ACC112 (cell line): ENCODE results near the gene PET100.

Source experiments
- H2AFZ ChIP-seq: fragments of 200-600 bp; sonication (generic); one replicate; pipeline ENCODE4 v1.6.0; 2017; ENCODE audit warnings: antibody characterized with exemption, low read length; ENCODE audit not compliant: unreplicated experiment
- H3K27ac ChIP-seq: fragments of 200-600 bp; sonication (generic); 2 replicates; pipeline ENCODE4 v1.5.1; 2014; ENCODE audit warnings: low read depth, mild to moderate bottlenecking, antibody characterized with exemption, low read length, moderate library complexity
- H3K27me3 ChIP-seq: fragments of 200-600 bp; sonication (generic); 2 replicates; pipeline ENCODE4 v1.6.1; 2014; ENCODE audit warnings: mild to moderate bottlenecking, antibody characterized with exemption, low read length, moderate library complexity, mixed read lengths; ENCODE audit not compliant: insufficient read depth
- H3K36me3 ChIP-seq: fragments of 200-600 bp; sonication (generic); 2 replicates; pipeline ENCODE4 v1.6.1; 2016; ENCODE audit warnings: mild to moderate bottlenecking, antibody characterized with exemption, low read length, moderate library complexity, mixed read lengths; ENCODE audit not compliant: insufficient read depth
- H3K4me1 ChIP-seq: fragments of 200-600 bp; sonication (generic); one replicate; pipeline ENCODE4 v1.6.1; 2016; ENCODE audit warnings: low read length, mixed read lengths; ENCODE audit not compliant: insufficient read depth, unreplicated experiment, control insufficient read depth
- H3K4me3 ChIP-seq: fragments of 200-600 bp; sonication (generic); 2 replicates; pipeline ENCODE4 v1.5.1; 2014; ENCODE audit warnings: mild to moderate bottlenecking, low read depth, low read length
- H3K79me2 ChIP-seq: fragments of 200-600 bp; sonication (generic); one replicate; pipeline ENCODE4 v1.6.0; 2016; ENCODE audit warnings: low read length; ENCODE audit not compliant: control insufficient read depth, unreplicated experiment, insufficient read depth

The PET100 gene

DNA sequence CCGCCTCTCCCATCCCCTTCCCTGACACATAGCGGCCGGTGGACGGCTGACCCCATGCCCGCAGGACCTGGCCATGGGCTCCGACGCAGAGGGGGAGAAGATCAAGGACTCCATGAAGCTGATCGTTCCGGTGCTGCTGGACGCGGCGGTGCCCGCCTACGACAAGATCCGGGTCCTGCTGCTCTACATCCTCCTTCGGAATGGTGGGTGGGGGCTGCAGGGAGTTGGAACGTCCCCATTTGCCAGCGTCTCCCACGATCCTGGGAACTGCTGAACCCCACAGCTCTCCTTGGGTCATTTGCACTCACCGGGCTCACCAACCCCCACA is 14.9 kb downstream of the PET100 start:
- Histone ChIP-seq H3K27ac (no peak overlapping the region), H3K4me1 (no peaks in the 10 kb centered on the region), H2AFZ (no peak overlapping the region), H3K4me3 (no peak overlapping the region), H3K79me2 (no peaks in the 10 kb centered on the region), H3K36me3 (no peaks in the 10 kb centered on the region), H3K27me3 (no peaks in the 10 kb centered on the region)

DNA sequence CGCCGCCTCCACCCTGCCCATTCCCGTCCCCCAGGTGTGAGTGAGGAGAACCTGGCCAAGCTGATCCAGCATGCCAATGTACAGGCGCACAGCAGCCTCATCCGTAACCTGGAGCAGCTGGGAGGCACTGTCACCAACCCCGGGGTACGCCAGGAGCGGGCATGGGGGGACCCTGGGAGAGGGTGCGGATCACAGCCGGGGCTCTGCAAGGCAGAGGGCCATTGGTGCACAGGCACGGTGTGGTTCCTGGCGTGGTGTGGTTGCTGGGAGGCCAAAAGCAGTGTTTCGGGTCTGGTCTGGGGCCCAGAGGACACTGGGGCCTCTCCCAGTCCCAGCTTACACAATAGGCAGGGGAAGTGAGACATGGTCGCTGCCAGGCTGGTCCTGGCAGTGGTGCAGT is 15.6 kb downstream of the PET100 start:
- Histone ChIP-seq H3K27me3 (no peaks in the 10 kb centered on the region), H3K79me2 (no peaks in the 10 kb centered on the region), H3K36me3 (no peaks in the 10 kb centered on the region), H3K4me3 (no peak overlapping the region), H3K27ac (no peak overlapping the region), H3K4me1 (no peaks in the 10 kb centered on the region), H2AFZ (no peak overlapping the region)

DNA sequence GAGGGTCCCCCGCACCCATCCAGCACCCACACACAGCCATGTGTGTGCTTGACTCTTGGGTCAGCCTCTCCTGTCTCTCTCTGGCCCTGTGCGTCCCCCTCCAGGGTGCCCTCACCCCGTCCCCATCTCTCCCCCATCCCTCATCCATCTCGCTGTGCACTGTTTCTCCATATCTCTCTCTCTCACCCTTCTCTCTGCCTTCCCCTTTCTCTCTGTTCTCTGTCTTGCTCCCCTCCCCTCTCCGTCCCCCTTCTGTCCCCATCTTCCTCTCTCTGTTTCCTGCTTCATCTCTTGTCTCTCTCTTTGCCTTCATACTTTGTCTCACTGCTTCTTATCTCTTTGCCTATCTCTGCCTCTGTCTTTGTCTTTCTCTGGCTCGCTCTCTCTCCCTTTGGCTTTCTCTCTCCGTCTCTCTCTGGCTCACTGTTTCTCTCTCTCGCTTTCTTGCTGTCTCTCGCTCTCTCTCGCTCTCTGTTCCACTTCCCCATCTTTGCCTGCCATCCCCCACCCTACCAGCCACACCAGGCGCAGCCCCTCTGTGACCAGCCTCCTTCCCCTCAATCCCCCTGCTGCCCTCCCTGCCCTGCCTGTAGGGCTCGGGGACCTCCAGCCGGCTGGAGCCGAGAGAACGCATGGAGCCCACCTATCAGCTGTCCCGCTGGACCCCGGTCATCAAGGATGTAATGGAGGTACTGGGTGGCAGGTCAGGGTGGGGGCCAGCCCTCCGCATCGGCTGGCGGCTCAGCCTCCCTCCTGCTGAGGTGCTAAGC is 16.2 kb downstream of the PET100 start:
- H3K36me3 ChIP-seq = no peaks in the 10 kb centered on the region
- H3K27ac ChIP-seq = no peak overlapping the region
- no peak overlapping the region for H3K4me3 ChIP-seq
- H3K79me2 ChIP-seq = no peaks in the 10 kb centered on the region
- no peaks in the 10 kb centered on the region for H3K4me1 ChIP-seq
- H2AFZ ChIP-seq = no peak overlapping the region
- no peaks in the 10 kb centered on the region for H3K27me3 ChIP-seq

DNA sequence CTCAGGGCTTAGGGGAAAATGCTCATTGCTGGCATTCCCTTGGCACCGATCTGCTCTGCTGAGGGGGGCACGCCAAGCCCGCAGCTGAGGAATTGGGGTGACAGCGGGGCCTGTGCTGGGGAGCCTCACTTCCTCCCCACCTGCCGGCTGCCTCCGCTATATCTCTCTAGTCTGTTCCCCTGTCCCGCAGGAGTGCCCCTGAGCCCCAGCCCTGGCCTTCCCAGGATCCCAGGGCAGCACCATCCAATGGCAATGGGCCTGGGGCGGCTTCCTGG is 16.8 kb downstream of the PET100 start:
- Histone ChIP-seq H3K36me3 (no peaks in the 10 kb centered on the region), H3K79me2 (no peaks in the 10 kb centered on the region), H3K27ac (no peak overlapping the region), H3K4me1 (no peaks in the 10 kb centered on the region), H2AFZ (no peak overlapping the region), H3K4me3 (no peak overlapping the region), H3K27me3 (no peaks in the 10 kb centered on the region)

DNA sequence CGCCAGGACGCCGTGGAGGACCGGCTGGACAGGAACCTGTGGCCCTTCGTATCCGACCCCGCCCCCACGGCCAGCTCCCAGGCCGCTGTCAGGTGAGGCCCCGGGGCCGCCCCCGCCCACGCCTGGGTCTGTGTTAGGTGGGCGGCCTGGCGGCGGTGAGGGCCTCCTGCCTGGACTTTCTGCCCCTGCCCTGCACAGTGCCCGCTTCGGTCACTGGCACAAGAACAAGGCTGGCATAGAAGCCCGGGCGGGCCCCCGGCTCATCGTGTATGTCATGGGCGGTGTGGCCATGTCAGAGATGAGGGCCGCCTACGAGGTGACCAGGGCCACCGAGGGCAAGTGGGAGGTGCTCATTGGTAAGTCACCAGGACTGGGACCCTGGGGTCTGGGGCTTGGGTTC is 17.6 kb downstream of the PET100 start:
- Histone ChIP-seq H3K27ac (no peak overlapping the region), H3K27me3 (no peaks in the 10 kb centered on the region), H3K36me3 (no peaks in the 10 kb centered on the region), H3K4me1 (no peaks in the 10 kb centered on the region), H3K4me3 (no peak overlapping the region), H3K79me2 (no peaks in the 10 kb centered on the region), H2AFZ (no peak overlapping the region)

DNA sequence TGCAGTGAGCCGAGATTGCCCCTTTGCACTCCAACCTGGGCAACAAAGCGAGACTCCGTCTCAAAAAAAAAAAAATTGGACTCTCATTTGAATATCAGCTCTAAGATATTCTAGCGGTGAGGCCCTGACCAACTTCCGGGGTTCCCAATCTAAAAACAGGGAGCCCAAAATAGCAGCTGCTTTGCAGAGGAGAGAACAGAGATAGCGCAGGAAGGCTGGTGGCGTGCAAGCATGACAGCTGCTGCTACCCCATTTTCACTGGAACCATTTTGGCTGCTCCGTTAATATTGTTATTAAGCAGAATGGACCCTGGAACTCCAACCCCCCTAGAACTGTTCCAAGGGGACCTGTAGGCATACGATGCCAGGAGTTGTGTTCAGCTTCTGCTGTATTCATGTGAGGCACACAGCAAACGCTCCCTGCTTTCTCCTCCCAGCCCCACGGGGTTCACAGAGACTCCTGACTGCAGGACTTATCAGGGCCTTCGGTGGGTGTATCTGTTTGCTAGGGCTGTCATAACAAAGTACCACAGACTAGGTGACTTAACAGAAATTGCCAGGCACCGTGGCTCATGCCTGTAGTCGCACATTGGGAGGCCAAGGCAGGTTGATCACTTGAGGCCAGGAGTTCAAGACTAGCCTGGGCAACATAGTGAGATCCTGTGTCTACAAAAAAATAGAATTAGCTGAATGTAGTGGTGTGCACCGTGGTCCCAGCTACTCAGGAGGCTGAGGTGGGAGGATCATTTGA is 18.8 kb downstream of the PET100 start:
- H3K4me1 ChIP-seq = no peaks in the 10 kb centered on the region
- no peaks in the 10 kb centered on the region for H3K27me3 ChIP-seq
- no peak overlapping the region for H3K4me3 ChIP-seq
- H3K79me2 ChIP-seq = no peaks in the 10 kb centered on the region
- no peak overlapping the region for H2AFZ ChIP-seq
- no peaks in the 10 kb centered on the region for H3K36me3 ChIP-seq
- H3K27ac ChIP-seq = no peak overlapping the region

DNA sequence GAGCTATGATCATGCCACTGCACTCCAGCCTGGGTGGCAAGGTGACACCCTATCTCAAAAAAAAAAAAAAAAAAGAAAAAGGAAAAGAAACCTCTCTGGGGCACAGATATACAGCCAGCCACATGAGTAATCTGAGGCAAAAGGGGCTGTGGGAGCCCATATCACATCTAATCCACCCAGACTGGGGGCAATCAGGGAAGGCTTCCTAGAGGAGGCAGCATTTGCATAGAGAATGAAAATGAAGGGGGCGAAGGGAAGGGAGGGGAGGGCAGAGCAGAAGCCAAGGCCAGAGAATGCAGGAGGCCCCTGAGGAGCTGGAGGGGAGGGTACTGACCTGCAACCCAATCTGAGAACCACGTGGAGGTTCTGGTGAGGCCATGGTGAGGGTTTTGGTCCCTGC is 20.6 kb downstream of the PET100 start:
- Histone ChIP-seq H3K27ac (no peak overlapping the region), H2AFZ (no peak overlapping the region), H3K27me3 (no peaks in the 10 kb centered on the region), H3K4me1 (no peaks in the 10 kb centered on the region), H3K36me3 (no peaks in the 10 kb centered on the region), H3K4me3 (no peak overlapping the region), H3K79me2 (no peaks in the 10 kb centered on the region)

DNA sequence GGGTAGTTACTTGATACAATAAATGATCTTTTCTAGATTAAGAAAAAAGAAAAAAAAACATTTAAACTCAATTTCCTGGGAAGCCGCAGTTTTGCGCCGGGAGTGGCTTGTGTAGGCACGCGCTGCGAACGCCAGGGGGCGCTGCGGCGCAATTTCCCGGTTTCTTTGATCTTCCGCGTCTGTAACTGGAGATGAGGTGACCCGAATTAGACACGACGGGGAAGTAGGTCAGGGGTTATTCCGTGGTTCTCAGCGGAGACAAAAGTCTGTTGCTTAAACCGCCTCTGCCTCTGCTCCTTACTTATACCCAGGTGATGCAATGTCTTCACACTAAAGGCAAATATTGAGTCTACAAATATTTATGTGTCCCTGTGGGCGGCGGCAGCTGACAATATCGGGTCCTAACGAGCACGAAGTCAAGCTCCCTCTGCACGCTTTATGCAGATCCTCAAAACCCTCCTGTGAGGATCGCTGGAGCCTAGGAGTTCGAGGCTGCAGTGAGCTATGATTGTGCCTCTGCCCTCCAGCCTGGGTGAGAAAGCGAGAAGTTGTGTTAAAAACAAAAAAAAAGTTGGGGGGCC is 22.6 kb downstream of the PET100 start:
- Histone ChIP-seq H2AFZ (no peak overlapping the region), H3K27me3 (no peaks in the 10 kb centered on the region), H3K4me1 (no peaks in the 10 kb centered on the region), H3K79me2 (no peaks in the 10 kb centered on the region), H3K36me3 (no peaks in the 10 kb centered on the region), H3K27ac (no peak overlapping the region), H3K4me3 (peak overlapping the region; percentile 60)

DNA sequence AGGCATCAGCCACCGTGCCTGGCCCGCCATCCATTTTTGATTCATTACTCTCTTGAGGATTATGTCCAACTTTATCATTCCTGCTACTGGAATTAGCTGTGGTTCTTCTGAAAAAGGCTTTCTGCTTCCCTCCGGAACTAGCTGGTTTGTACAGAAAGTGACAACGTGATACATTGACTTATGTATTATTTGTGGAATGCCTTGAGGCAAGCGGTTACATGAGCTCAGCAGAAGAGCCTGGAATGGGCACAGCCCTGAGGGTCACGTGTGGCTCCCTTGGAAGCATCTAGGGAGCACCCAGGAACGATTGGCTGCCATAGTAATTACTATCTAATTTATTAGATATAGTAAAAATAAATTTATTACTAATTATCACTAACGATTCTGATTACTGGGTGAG is 24.8 kb downstream of the PET100 start:
- Histone ChIP-seq H3K27ac (no peak overlapping the region), H3K36me3 (no peaks in the 10 kb centered on the region), H3K79me2 (no peaks in the 10 kb centered on the region), H3K4me3 (no peak overlapping the region), H3K27me3 (no peaks in the 10 kb centered on the region), H2AFZ (no peak overlapping the region), H3K4me1 (no peaks in the 10 kb centered on the region)

DNA sequence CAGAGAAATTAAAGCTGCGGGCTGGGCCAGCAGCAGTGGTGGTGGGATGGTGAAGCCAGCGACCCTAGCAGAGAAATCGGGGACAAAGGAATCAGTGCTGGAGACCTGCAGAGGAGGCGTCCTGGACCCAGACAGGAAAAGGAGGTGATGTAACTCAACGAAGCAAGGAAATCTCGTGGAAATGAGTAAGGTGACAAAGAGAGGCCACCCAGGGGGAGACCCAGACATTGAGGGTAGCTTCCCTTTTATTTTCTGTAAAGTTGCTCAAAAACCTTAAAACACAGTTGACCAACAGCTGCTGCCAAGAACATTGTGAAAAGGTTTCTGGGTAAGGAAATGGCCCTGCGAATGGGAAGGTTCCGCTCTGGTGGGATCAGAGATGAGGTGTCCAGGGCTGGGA is 26.0 kb downstream of the PET100 start:
- no peak overlapping the region for H3K27ac ChIP-seq
- H3K4me3 ChIP-seq = no peak overlapping the region
- H2AFZ ChIP-seq = no peak overlapping the region
- no peaks in the 10 kb centered on the region for H3K36me3 ChIP-seq
- H3K79me2 ChIP-seq = no peaks in the 10 kb centered on the region
- no peaks in the 10 kb centered on the region for H3K27me3 ChIP-seq
- H3K4me1 ChIP-seq = no peaks in the 10 kb centered on the region

DNA sequence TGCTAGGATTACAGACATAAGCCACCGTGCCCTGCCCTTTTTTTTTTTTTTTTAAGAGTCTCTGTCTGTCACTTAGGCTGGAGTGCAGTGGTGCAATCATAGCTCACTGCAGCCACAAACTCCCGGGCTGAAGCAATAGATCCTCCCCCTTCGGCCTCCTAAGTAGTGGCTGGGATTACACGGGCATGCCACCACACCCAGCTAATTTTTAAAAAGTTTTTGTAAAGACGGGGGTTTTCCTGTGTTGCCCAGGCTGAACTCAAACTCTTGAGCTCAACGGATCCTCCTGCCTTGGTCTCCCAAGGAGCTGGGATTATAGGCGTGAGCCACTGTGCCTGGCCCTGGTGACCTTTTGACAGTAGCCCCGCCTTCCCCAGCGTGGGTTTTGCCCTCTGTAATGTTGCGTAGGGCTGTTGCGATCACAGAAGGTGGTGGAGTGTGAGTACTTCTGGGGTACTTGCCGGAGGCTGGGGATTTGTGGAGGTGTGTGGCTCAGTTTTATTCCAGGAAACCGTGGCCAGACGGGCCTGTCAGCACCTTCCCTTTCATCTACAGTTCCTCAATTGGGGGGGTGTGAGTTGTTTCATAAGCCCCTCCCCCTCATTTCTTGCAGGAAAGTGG is 27.6 kb downstream of the PET100 start:
- peaks cover 11% of the 10 kb centered on the region; the same call in 1 of the 2 replicates for H3K27me3 ChIP-seq
- H3K36me3 ChIP-seq = no peaks in the 10 kb centered on the region
- H3K27ac ChIP-seq = no peak overlapping the region
- H2AFZ ChIP-seq = no peak overlapping the region
- H3K79me2 ChIP-seq = no peaks in the 10 kb centered on the region
- H3K4me3 ChIP-seq = no peak overlapping the region
- no peaks in the 10 kb centered on the region for H3K4me1 ChIP-seq
